ENCODE data around the gene TFAP2E. TPM values are rescaled to one million over a fixed set of nuclear protein-coding genes. Genes with fewer than 3 reads are reported as not detected.

The TFAP2E gene
- total RNA-seq, 1 experiment from 2014 or later, result 6.1 TPM

- ChIA-PET RAD21 (ENCODE audit: low non-redundant PET in 1 of 2, low total read pairs in 2 of 2, uncharacterized antibody in 2 of 2, unreplicated experiment in 2 of 2) (interaction anchor here in 1 of 2 experiments (0.6 kb wide), 2 partner anchors 121 to 156 kb away, joined by 4 read pairs; no protein-coding TSS in a partner anchor), POLR2A (no interaction called here), CTCF (interaction anchor here (1.0 kb wide), 1 partner anchor 109 kb away, joined by 3 read pairs; no protein-coding TSS in a partner anchor)
- Histone ChIP-seq H3K27me3 (ENCODE audit: insufficient read depth, low read length) (no peaks in the 10 kb centered on the region), H3K9me3 (ENCODE audit: control insufficient read depth in 1 of 2, insufficient read depth in 1 of 2, low read depth in 1 of 2, low read length in 2 of 2) (no peaks in the 10 kb centered on the region), H3K4me2 (ENCODE audit: low read length) (peak overlapping the region; percentile 85), H2AFZ (ENCODE audit: low read depth, low read length, poor library complexity, severe bottlenecking) (no peak overlapping the region), H3K27ac (ENCODE audit: low read depth, low read length) (no peak overlapping the region), H3K9ac (ENCODE audit: low read length) (no peak overlapping the region), H3K9me2 (ENCODE audit: insufficient read depth) (no peaks in the 10 kb centered on the region), H4K20me1 (ENCODE audit: insufficient read depth) (no peaks in the 10 kb centered on the region), H3K4me3 (replicated peaks in 1 of 2; ENCODE audit: low read depth in 1 of 2, low read length in 2 of 2) (no peak overlapping the region), H3K4me1 (ENCODE audit: control insufficient read depth in 1 of 2, insufficient read depth in 2 of 2, low read length in 2 of 2) (peaks cover 8 to 19% of the 10 kb centered on the region in 2 experiments; a peak in 3 of 4 replicates), H3K79me2 (ENCODE audit: insufficient read depth, low read length) (peaks cover 37% of the 10 kb centered on the region), H3K36me3 (ENCODE audit: control insufficient read depth in 1 of 2, insufficient read depth in 2 of 2, low read length in 2 of 2) (peaks cover 4 to 5% of the 10 kb centered on the region in 2 experiments; a peak in 3 of 4 replicates)
- DNase-seq (ENCODE audit: low read depth, low spot score) (no peak), ATAC-seq (no peak)
- no peak for TF ChIP-seq MAX (IDR thresholded peaks at IDR 0.05)
- TF ChIP-seq CBX3 (IDR thresholded peaks at IDR 0.05; ENCODE audit: low read depth), result no peak
- TF ChIP-seq EZH2 (IDR thresholded peaks at IDR 0.05), result no peak
- no peak for TF ChIP-seq POLR2AphosphoS5 (IDR thresholded peaks at IDR 0.05; ENCODE audit: low read depth, low read length)
- no peak for TF ChIP-seq ZFX (IDR thresholded peaks at IDR 0.05)
- TF ChIP-seq CTCF (IDR thresholded peaks at IDR 0.05 in 2 of 3, conservative IDR thresholded peaks at IDR 0.05 in 1 of 3; ENCODE audit: borderline replicate concordance in 1 of 3, insufficient read depth in 1 of 3, low read depth in 2 of 3, low read length in 2 of 3), result no peak
- TF ChIP-seq ZBTB33 (IDR thresholded peaks at IDR 0.05; ENCODE audit: extremely low read depth, insufficient replicate concordance, low read length), result no peak
- no peak for TF ChIP-seq EGR1 (IDR thresholded peaks at IDR 0.05; ENCODE audit: low read depth)
- no peak for TF ChIP-seq FOSL1 (IDR thresholded peaks at IDR 0.05; ENCODE audit: low read depth)
- TF ChIP-seq SIN3A (IDR thresholded peaks at IDR 0.05; ENCODE audit: low read depth), result no peak
- no peak for TF ChIP-seq CEBPB (IDR thresholded peaks at IDR 0.05; ENCODE audit: low read depth)
- TF ChIP-seq YY1 (IDR thresholded peaks at IDR 0.05; ENCODE audit: extremely low read depth, insufficient replicate concordance, low read depth, low read length), result no peak
- no peak for TF ChIP-seq REST (IDR thresholded peaks at IDR 0.05; ENCODE audit: low read depth)
- no peak for TF ChIP-seq TCF7L2 (IDR thresholded peaks at IDR 0.05; ENCODE audit: borderline replicate concordance, extremely low read depth, insufficient read depth, insufficient read length)
- no peak for TF ChIP-seq SP1 (IDR thresholded peaks at IDR 0.05; ENCODE audit: low read depth)
- no peak for TF ChIP-seq ELF1 (IDR thresholded peaks at IDR 0.05; ENCODE audit: borderline replicate concordance, low read depth)
- intact Hi-C loops (cut with micrococcal nuclease), result no loop called here
- no TSS peak for BruUV-seq (replicated peaks)
These were observed 13.7 kb upstream of the TFAP2E start for GRCh38 chr1:35559317-35559944.

All from HCT116 (cell line).